Nephron (organoid): ENCODE measurements around the gene NOL6.
A peak's percentile ranks its signal among the peaks of the same experiment; 100 is the strongest.

Source experiments
- H3K27ac Mint-ChIP-seq, 3 experiments: 2 replicates each; pipeline ENCODE4 v1.8.0; 2020; ENCODE audit warnings: mixed read lengths in 3 of 3, mild to moderate bottlenecking in 2 of 3, moderate library complexity in 1 of 3
- H3K27me3 Mint-ChIP-seq: 2 replicates; pipeline ENCODE4 v1.8.0; 2021; ENCODE audit warnings: low read depth, mild to moderate bottlenecking, moderate library complexity, mixed read lengths
- H3K36me3 Mint-ChIP-seq: 2 replicates; pipeline ENCODE4 v1.8.0; 2020; ENCODE audit warnings: low read depth, mixed read lengths
- H3K4me1 Mint-ChIP-seq: 2 replicates; pipeline ENCODE4 v1.8.0; 2020; ENCODE audit warnings: mixed read lengths
- H3K4me3 Mint-ChIP-seq, 3 experiments: 2 replicates each; pipeline ENCODE4 v1.8.0; 2020; ENCODE audit warnings: mild to moderate bottlenecking in 3 of 3, mixed read lengths in 3 of 3, moderate library complexity in 2 of 3
- H3K9me3 Mint-ChIP-seq: 2 replicates; pipeline ENCODE4 v1.8.0; 2020; ENCODE audit warnings: mixed read lengths
- CTCF ChIP-seq, 3 experiments: fragments of 200-600 bp; sonication (generic); IDR thresholded peaks; one replicate each; pipeline ENCODE4 v1.5.0; 2021; ENCODE audit warnings: antibody characterized with exemption in 3 of 3; ENCODE audit not compliant: unreplicated experiment in 3 of 3

The NOL6 gene

DNA sequence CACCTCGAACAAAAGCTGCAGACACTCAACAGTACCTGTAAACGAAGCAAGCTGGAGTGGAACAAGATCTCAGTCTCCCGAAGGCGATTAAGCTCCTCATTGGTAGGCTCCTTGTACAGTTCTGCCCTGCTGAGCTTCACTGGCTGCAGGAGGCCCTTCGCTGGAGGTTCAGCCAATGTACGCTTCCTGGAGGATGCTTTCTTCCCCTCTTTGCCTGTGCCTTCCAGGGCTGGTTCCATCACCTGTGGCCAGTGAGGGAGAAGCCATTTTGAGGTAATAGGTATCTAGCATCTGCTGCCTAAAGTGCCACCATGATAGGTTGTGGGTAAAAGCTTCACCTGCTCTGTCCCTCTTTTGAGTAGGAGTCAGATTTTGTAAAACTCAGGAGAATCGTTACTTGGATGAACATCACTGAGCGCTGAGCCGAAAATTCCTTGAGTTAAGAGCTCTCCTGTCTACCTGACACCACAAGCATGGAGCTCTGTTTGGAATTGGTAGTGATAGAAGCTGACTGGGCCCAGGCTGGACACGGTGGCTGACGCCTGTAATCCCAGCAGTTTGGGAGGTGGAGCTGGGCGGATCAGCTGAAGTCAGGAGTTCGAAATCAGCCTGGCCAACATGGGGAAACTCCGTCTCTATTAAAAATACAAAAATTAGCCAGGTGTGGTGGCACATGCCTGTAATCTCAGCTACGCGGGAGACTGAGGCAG is 1.4 kb downstream of the NOL6 start:
- TF ChIP-seq CTCF (IDR thresholded peaks at IDR 0.05; ENCODE audit: unreplicated experiment in 3 of 3): no peak
- Mint-ChIP-seq H3K27ac (no peak overlapping the region), H3K27me3 (no peaks in the 10 kb centered on the region), H3K36me3 (peaks cover 28% of the 10 kb centered on the region), H3K9me3 (no peaks in the 10 kb centered on the region), H3K4me3 (peak overlapping the region; percentile 95 to 98 (median 95)), H3K4me1 (peaks cover 11% of the 10 kb centered on the region)

GRCh38 chr9:33471361-33471760 is 2.4 kb downstream of the NOL6 start:
- Mint-ChIP-seq H3K36me3 (peaks cover 28% of the 10 kb centered on the region), H3K4me3 (peak overlapping the region; percentile 24 to 71 (median 45)), H3K27ac (no peak overlapping the region), H3K27me3 (no peaks in the 10 kb centered on the region), H3K9me3 (no peaks in the 10 kb centered on the region), H3K4me1 (peaks cover 11% of the 10 kb centered on the region)
- TF ChIP-seq CTCF (IDR thresholded peaks at IDR 0.05; ENCODE audit: unreplicated experiment in 3 of 3): no peak

DNA sequence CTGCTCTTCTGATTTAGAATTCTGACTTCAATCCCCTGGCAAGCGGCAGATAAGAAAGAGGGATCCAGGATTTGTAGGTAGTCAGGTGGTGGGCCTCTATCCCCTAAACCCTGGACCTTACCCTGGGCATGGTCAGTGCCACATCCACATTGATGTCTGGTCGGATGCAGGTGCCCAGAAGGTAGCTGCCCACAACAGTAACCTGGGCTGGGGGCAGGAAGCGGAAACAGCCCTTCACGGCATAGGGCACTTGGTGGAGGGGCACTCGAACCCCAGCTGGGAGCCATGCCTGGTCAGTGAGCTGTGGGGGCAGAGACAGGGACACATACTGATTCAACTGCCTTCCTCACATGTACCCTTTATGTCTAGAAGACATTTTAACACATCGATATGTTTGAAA is 3.8 kb downstream of the NOL6 start:
- no peaks in the 10 kb centered on the region for H3K9me3 Mint-ChIP-seq
- H3K4me1 Mint-ChIP-seq: peaks cover 11% of the 10 kb centered on the region
- H3K4me3 Mint-ChIP-seq: peak overlapping the region in 1 of 3 experiments; percentile 22
- no peak overlapping the region for H3K27ac Mint-ChIP-seq
- peaks cover 34% of the 10 kb centered on the region for H3K36me3 Mint-ChIP-seq
- TF ChIP-seq CTCF (IDR thresholded peaks at IDR 0.05; ENCODE audit: unreplicated experiment in 3 of 3): no peak
- H3K27me3 Mint-ChIP-seq: no peaks in the 10 kb centered on the region

DNA sequence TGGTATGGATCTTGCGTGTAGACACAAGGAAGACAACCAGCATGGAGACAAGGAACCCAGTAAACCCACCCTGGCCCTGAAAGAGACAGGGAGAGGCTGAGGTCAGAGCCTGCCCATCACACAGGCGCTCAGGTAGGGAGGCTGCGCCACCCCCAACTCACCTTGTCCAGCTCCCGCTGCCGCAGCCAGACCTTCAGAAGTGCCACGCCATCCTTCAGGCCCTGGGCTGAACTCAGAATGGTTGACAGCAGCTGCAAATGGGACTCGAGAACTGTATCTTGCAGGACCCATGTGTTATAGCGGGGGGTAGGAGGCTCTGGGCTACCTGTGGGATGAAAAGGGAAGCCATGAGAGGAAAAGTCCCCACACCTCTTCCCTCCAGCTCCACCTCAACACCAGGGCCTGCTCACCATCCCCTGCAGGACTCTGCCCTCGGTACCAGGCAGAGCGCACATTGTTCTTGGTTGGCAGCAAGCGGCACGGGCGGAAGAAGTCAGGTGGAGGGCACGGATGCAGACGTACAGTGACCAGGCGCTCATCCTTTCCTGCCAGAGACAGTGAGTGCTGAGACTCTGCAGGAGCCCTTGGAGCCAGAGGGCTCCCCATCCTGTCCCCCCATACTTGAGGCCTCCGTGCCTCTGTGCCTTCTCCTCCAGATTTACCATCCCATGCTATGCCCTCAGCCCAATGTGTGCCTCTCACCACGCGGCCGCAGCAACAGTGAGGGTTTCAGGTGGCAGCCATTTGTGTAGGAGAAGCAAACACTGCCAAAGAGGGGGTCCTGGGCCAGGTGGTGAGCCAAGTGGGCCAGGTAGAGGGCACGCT is 4.7 kb downstream of the NOL6 start:
- TF ChIP-seq CTCF (IDR thresholded peaks at IDR 0.05; ENCODE audit: unreplicated experiment in 3 of 3): no peak
- peaks cover 42% of the 10 kb centered on the region for H3K36me3 Mint-ChIP-seq
- H3K4me1 Mint-ChIP-seq: peaks cover 10% of the 10 kb centered on the region
- H3K4me3 Mint-ChIP-seq: peak overlapping the region in 1 of 3 experiments; percentile 22
- H3K27ac Mint-ChIP-seq: no peak overlapping the region
- H3K9me3 Mint-ChIP-seq: no peaks in the 10 kb centered on the region
- H3K27me3 Mint-ChIP-seq: no peaks in the 10 kb centered on the region

GRCh38 chr9:33468215-33468730 is 5.5 kb downstream of the NOL6 start:
- TF ChIP-seq CTCF (IDR thresholded peaks at IDR 0.05; ENCODE audit: unreplicated experiment in 3 of 3): no peak
- H3K4me1 Mint-ChIP-seq: peaks cover 4% of the 10 kb centered on the region
- no peak overlapping the region for H3K27ac Mint-ChIP-seq
- H3K27me3 Mint-ChIP-seq: no peaks in the 10 kb centered on the region
- no peaks in the 10 kb centered on the region for H3K9me3 Mint-ChIP-seq
- peaks cover 38% of the 10 kb centered on the region for H3K36me3 Mint-ChIP-seq
- H3K4me3 Mint-ChIP-seq: peak overlapping the region in 2 of 3 experiments; percentile 9 to 41
